HCT116 (cell line): Measurements from ENCODE around the gene E2F6. TPM values are rescaled to one million over a fixed set of nuclear protein-coding genes. Genes with fewer than 3 reads are reported as not detected.

Experiments used
- ATAC-seq: fragments of 200-7000 bp; cut with Tn5 transposase; 2 replicates; pipeline ENCODE4 v1.9.1; 2020; ENCODE audit warnings: mild to moderate bottlenecking, moderate library complexity
- BruUV-seq: library from RNA; stranded (reverse); fragments of 400-500 nt; replicated peaks from 2 replicates; lab custom pipeline; 2021; lab: Mats Ljungman, UMichigan
- CTCF ChIA-PET: fragments of 300-600 bp; sonication (Branson Sonifier 250); formaldehyde crosslinking; loops from one replicate; lab custom pipeline; 2021; ENCODE audit warnings: antibody characterized with exemption; lab: Charles Lee
- POLR2A ChIA-PET: fragments of 300-600, 350-600 bp; sonication (Branson Sonifier 250); formaldehyde crosslinking; loops from one replicate; lab custom pipeline; 2021; ENCODE audit warnings: antibody characterized with exemption; lab: Charles Lee
- RAD21 ChIA-PET, 2 experiments: fragments of 300-600 bp; sonication (Branson Sonifier 250); formaldehyde crosslinking; loops; one replicate each; lab custom pipeline; 2023; ENCODE audit warnings: low total read pairs in 2 of 2; ENCODE audit not compliant: uncharacterized antibody in 2 of 2, unreplicated experiment in 2 of 2, low non-redundant PET in 1 of 2; lab: Charles Lee
- DNase-seq: peaks from one replicate; pipeline ENCODE4 v3.0.0-alpha.2; 2010; ENCODE audit warnings: low read depth, low spot score
- H2AFZ ChIP-seq: fragments of 200-600 bp; shearing (Covaris generic), sonication (generic); 2 replicates; pipeline ENCODE4 v1.6.1; 2017; ENCODE audit warnings: low read depth, mixed run types, mixed read lengths, antibody characterized with exemption, low read length; ENCODE audit not compliant: poor library complexity, severe bottlenecking
- H3K27ac ChIP-seq: 2 replicates; pipeline ENCODE4 v1.5.1; 2012; ENCODE audit warnings: low read depth, low read length
- H3K27me3 ChIP-seq: fragments of 200-600 bp; sonication (generic); 2 replicates; pipeline ENCODE4 v1.6.1; 2016; ENCODE audit warnings: mixed run types, low read length, mixed read lengths; ENCODE audit not compliant: insufficient read depth
- H3K36me3 ChIP-seq, 2 experiments: fragments of 200-500 bp in 1 of 2; fragments of 200-600 bp in 1 of 2; sonication (Bioruptor generic) in 1 of 2; sonication (generic) in 1 of 2; 2 replicates each; pipeline versions ENCODE4 v1.5.1 to v1.6.1; 2014 to 2016; ENCODE audit warnings: low read length in 2 of 2, inconsistent platforms in 1 of 2, mixed read lengths in 1 of 2, mixed run types in 1 of 2; ENCODE audit not compliant: insufficient read depth in 2 of 2, control insufficient read depth in 1 of 2
- H3K4me1 ChIP-seq, 2 experiments: fragments of 200-600 bp in 1 of 2; sonication (generic) in 1 of 2; 2 replicates each; pipeline versions ENCODE4 v1.5.1 to v1.6.1; 2012 to 2017; ENCODE audit warnings: low read length in 2 of 2, inconsistent platforms in 1 of 2, mild to moderate bottlenecking in 1 of 2, mixed read lengths in 1 of 2, mixed run types in 1 of 2, moderate library complexity in 1 of 2; ENCODE audit not compliant: insufficient read depth in 2 of 2, control insufficient read depth in 1 of 2
- H3K4me2 ChIP-seq: fragments of 200-600 bp; sonication (generic); 2 replicates; pipeline ENCODE4 v1.6.1; 2017; ENCODE audit warnings: mixed run types, low read length, mixed read lengths
- H3K4me3 ChIP-seq, 2 experiments: fragments of 200-600 bp in 1 of 2; sonication (generic) in 1 of 2; replicated peaks in 1 of 2; 2 replicates each; pipeline ENCODE4 v1.5.1; 2011 to 2016; ENCODE audit warnings: low read length in 2 of 2, control low read depth in 1 of 2, low read depth in 1 of 2, mild to moderate bottlenecking in 1 of 2, mixed read lengths in 1 of 2, mixed run types in 1 of 2
- H3K79me2 ChIP-seq: fragments of 200-600 bp; sonication (generic); 2 replicates; pipeline ENCODE4 v1.6.1; 2017; ENCODE audit warnings: mild to moderate bottlenecking, mixed run types, low read length, moderate library complexity, mixed read lengths; ENCODE audit not compliant: insufficient read depth
- H3K9ac ChIP-seq: fragments of 200-600 bp; sonication (generic); 2 replicates; pipeline ENCODE4 v1.6.1; 2016; ENCODE audit warnings: low read length, mixed read lengths
- H3K9me2 ChIP-seq: fragments of 200-600 bp; sonication (generic), shearing (Covaris generic); 2 replicates; pipeline ENCODE4 v1.6.1; 2017; ENCODE audit warnings: mixed run types, mild to moderate bottlenecking, moderate library complexity; ENCODE audit not compliant: insufficient read depth
- H3K9me3 ChIP-seq, 2 experiments: fragments of 200-500 bp in 1 of 2; fragments of 200-600 bp in 1 of 2; sonication (Bioruptor generic) in 1 of 2; sonication (generic) in 1 of 2; 2 replicates each; pipeline ENCODE4 v1.6.1; 2014 to 2017; ENCODE audit warnings: low read length in 2 of 2, mixed read lengths in 2 of 2, inconsistent platforms in 1 of 2, low read depth in 1 of 2, mild to moderate bottlenecking in 1 of 2, mixed run types in 1 of 2, moderate library complexity in 1 of 2; ENCODE audit not compliant: control insufficient read depth in 1 of 2, insufficient read depth in 1 of 2
- H4K20me1 ChIP-seq: fragments of 200-600 bp; sonication (generic), shearing (Covaris generic); 2 replicates; pipeline ENCODE4 v1.6.1; 2017; ENCODE audit warnings: mixed run types, mild to moderate bottlenecking, moderate library complexity; ENCODE audit not compliant: insufficient read depth
- CBX3 ChIP-seq: IDR thresholded peaks from 2 replicates; pipeline ENCODE4 v1.6.1; 2012; ENCODE audit warnings: low read depth
- EGR1 ChIP-seq: IDR thresholded peaks from 2 replicates; pipeline ENCODE4 v1.6.1; 2012; ENCODE audit warnings: low read depth
- ELF1 ChIP-seq: IDR thresholded peaks from 2 replicates; pipeline ENCODE4 v1.6.1; 2012; ENCODE audit warnings: low read depth, borderline replicate concordance
- EZH2phosphoT487 ChIP-seq: fragments of 200-600 bp; IDR thresholded peaks from 2 replicates; pipeline ENCODE4 v1.6.1; 2018; ENCODE audit warnings: antibody characterized with exemption, borderline replicate concordance
- JUND ChIP-seq: IDR thresholded peaks from 2 replicates; pipeline ENCODE4 v1.6.1; 2012
- POLR2AphosphoS5 ChIP-seq: IDR thresholded peaks from 2 replicates; pipeline ENCODE4 v1.6.1; 2011; ENCODE audit warnings: mild to moderate bottlenecking, low read depth, low read length, moderate library complexity
- SP1 ChIP-seq: IDR thresholded peaks from 2 replicates; pipeline ENCODE4 v1.6.1; 2012; ENCODE audit warnings: low read depth
- SRF ChIP-seq: IDR thresholded peaks from 2 replicates; pipeline ENCODE4 v1.6.1; 2012; ENCODE audit warnings: low read depth
- TCF7L2 ChIP-seq: IDR thresholded peaks from 2 replicates; pipeline ENCODE4 v1.7.0; 2011; ENCODE audit warnings: borderline replicate concordance, inconsistent platforms; ENCODE audit not compliant: insufficient read depth, insufficient read length; ENCODE audit errors: extremely low read depth
- YY1 ChIP-seq: IDR thresholded peaks from 2 replicates; pipeline ENCODE4 v1.6.1; 2011; ENCODE audit warnings: low read length, low read depth, moderate library complexity, mild to moderate bottlenecking; ENCODE audit not compliant: insufficient replicate concordance; ENCODE audit errors: extremely low read depth
- ZFX ChIP-seq: fragments of 450-650 bp; IDR thresholded peaks from 2 replicates; pipeline ENCODE4 v1.6.1; 2017
- intact Hi-C: fragments of 100-400 bp; cut with micrococcal nuclease; formaldehyde crosslinking; loops from 2 replicates; pipeline ENCODE4 v1.10.0; 2022
- total RNA-seq: library from RNA; stranded (reverse); gene quantifications from one replicate; pipeline ENCODE4 v1.2.1, GENCODE V29; 2021; ENCODE audit not compliant: unreplicated experiment
- TF ChIP-seq, protein P1 (sequence below), 3 experiments: fragments of 200-600 bp in 1 of 3; sonication (generic) in 1 of 3; IDR thresholded peaks in 2 of 3; conservative IDR thresholded peaks in 1 of 3; 2 replicates each; pipeline ENCODE4 v1.5.1; 2012 to 2017; ENCODE audit warnings: low read depth in 2 of 3, low read length in 2 of 3, antibody characterized with exemption in 1 of 3, borderline replicate concordance in 1 of 3, control low read depth in 1 of 3, mild to moderate bottlenecking in 1 of 3, mixed read lengths in 1 of 3, mixed run types in 1 of 3, moderate library complexity in 1 of 3; ENCODE audit not compliant: insufficient read depth in 1 of 3
- TF ChIP-seq, protein P2 (sequence below): IDR thresholded peaks from 2 replicates; pipeline ENCODE4 v1.6.1; 2012
- TF ChIP-seq, protein P3 (sequence below): IDR thresholded peaks from 2 replicates; pipeline ENCODE4 v1.6.1; 2012
- TF ChIP-seq, protein P4 (sequence below): IDR thresholded peaks from 2 replicates; pipeline ENCODE4 v1.6.1; 2012; ENCODE audit warnings: low read depth

The E2F6 gene
- total RNA-seq, 1 experiment from 2014 or later, result 22.8 TPM

DNA sequence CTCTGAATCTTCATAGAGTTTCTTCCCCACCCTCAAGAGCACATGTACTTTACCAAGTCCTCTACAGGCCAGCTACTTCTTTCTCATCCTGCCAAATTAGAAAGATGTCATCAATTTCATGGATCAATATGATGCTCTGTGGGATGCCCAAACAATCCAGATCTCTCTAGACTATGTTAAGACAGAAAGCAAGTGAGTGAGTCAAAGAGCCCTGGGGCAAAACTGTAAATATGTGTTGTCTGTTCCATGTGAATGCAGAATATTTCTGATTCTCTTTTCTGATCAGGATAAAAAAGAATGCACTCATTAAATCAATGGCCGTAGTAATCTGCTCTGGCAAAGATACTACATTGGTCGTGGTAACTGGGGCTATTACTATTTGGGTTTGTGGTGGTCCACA is 68.4 kb downstream of the E2F6 start (continued):
- TF ChIP-seq, protein P1, sequence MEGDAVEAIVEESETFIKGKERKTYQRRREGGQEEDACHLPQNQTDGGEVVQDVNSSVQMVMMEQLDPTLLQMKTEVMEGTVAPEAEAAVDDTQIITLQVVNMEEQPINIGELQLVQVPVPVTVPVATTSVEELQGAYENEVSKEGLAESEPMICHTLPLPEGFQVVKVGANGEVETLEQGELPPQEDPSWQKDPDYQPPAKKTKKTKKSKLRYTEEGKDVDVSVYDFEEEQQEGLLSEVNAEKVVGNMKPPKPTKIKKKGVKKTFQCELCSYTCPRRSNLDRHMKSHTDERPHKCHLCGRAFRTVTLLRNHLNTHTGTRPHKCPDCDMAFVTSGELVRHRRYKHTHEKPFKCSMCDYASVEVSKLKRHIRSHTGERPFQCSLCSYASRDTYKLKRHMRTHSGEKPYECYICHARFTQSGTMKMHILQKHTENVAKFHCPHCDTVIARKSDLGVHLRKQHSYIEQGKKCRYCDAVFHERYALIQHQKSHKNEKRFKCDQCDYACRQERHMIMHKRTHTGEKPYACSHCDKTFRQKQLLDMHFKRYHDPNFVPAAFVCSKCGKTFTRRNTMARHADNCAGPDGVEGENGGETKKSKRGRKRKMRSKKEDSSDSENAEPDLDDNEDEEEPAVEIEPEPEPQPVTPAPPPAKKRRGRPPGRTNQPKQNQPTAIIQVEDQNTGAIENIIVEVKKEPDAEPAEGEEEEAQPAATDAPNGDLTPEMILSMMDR (IDR thresholded peaks at IDR 0.05 in 2 of 3, conservative IDR thresholded peaks at IDR 0.05 in 1 of 3; ENCODE audit: borderline replicate concordance in 1 of 3, insufficient read depth in 1 of 3, low read depth in 2 of 3, low read length in 2 of 3), result no peak
- no peak for TF ChIP-seq ELF1

DNA sequence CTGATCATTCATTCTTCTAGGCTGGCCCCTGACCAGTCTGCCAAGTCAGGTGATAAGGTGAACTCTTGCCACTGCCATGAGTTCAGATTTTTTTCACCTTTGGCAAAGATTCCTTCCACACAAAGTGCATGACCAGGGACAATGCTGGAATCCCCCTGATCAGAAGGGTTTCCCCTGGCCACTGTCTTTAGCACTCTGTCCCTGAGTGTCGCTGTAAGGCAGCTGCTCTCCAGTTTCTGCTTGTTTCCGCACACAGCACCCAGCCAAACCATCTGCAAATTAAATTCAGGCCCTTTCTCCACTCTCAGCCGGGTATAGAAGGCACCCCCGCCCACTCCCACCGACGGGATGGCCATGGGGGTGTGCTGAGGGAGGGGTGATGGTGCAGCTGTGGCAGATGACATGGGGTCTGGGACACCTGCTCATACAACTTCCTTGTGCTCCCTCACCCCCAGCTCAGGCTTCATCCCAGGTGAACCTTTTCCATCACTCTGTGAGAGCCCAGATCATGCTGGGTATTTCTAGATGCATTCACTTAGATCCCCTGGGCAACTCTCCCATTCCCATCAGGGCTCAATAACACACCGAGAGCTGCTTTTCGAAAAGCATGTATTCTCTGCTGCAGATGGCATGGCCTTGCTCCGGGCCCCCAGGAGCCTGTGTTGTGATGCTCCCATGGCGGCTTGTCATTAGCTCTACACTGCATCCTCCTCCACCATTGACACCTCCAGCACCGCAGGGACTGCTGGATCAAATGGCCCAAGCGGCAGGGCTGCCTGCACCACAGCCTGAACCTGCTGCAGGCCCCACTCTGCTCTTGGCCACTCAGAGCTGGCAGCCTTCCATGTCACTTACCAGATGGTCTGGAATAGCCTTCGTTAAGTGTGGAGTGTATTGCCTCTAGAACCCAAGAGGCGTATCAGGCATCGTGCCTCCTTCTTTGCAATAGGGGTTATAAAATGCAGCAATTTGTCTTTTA is 69.2 kb downstream of the E2F6 start:
- ChIA-PET CTCF (no interaction called here), POLR2A (no interaction called here), RAD21 (no interaction called here)
- no peaks in the 10 kb centered on the region for H3K79me2 ChIP-seq
- H3K4me3 ChIP-seq, result no peak overlapping the region
- H3K9me3 ChIP-seq, result no peaks in the 10 kb centered on the region
- no TSS peak for BruUV-seq
- H3K27me3 ChIP-seq, result no peaks in the 10 kb centered on the region
- DNase-seq, result no peak
- H3K27ac ChIP-seq, result no peak overlapping the region
- no peak overlapping the region for H3K9ac ChIP-seq
- no peak overlapping the region for H2AFZ ChIP-seq
- no peaks in the 10 kb centered on the region for H3K9me2 ChIP-seq
- intact Hi-C loops, result no loop called here
- no peaks in the 10 kb centered on the region for H4K20me1 ChIP-seq
- no peak overlapping the region for H3K4me2 ChIP-seq
- no peaks in the 10 kb centered on the region for H3K36me3 ChIP-seq
- H3K4me1 ChIP-seq, result 0 out of 4 replicates have a peak, but pooled peaks cover 0 to 2% of the 10 kb centered on the region in 2 experiments
- no peak for ATAC-seq
- TF ChIP-seq SRF, result no peak
- no peak for TF ChIP-seq ZFX
- no peak for TF ChIP-seq YY1
- TF ChIP-seq, protein P2, sequence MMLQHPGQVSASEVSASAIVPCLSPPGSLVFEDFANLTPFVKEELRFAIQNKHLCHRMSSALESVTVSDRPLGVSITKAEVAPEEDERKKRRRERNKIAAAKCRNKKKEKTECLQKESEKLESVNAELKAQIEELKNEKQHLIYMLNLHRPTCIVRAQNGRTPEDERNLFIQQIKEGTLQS, result no peak
- no peak for TF ChIP-seq EGR1
- TF ChIP-seq, protein P3, sequence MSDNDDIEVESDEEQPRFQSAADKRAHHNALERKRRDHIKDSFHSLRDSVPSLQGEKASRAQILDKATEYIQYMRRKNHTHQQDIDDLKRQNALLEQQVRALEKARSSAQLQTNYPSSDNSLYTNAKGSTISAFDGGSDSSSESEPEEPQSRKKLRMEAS, result no peak
- TF ChIP-seq SP1, result no peak
- TF ChIP-seq EZH2phosphoT487, result no peak
- TF ChIP-seq, protein P4, sequence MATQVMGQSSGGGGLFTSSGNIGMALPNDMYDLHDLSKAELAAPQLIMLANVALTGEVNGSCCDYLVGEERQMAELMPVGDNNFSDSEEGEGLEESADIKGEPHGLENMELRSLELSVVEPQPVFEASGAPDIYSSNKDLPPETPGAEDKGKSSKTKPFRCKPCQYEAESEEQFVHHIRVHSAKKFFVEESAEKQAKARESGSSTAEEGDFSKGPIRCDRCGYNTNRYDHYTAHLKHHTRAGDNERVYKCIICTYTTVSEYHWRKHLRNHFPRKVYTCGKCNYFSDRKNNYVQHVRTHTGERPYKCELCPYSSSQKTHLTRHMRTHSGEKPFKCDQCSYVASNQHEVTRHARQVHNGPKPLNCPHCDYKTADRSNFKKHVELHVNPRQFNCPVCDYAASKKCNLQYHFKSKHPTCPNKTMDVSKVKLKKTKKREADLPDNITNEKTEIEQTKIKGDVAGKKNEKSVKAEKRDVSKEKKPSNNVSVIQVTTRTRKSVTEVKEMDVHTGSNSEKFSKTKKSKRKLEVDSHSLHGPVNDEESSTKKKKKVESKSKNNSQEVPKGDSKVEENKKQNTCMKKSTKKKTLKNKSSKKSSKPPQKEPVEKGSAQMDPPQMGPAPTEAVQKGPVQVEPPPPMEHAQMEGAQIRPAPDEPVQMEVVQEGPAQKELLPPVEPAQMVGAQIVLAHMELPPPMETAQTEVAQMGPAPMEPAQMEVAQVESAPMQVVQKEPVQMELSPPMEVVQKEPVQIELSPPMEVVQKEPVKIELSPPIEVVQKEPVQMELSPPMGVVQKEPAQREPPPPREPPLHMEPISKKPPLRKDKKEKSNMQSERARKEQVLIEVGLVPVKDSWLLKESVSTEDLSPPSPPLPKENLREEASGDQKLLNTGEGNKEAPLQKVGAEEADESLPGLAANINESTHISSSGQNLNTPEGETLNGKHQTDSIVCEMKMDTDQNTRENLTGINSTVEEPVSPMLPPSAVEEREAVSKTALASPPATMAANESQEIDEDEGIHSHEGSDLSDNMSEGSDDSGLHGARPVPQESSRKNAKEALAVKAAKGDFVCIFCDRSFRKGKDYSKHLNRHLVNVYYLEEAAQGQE, result no peak
- TF ChIP-seq TCF7L2, result no peak
- TF ChIP-seq POLR2AphosphoS5, result no peak
- no peak for TF ChIP-seq JUND
- no peak for TF ChIP-seq CBX3
- TF ChIP-seq ELF1, result no peak
